Stomach smooth muscle (tissue), 2 donors: ENCODE measurements around the gene FGD3.
"Not testable (repeated sequence)": the region's sequence is repeated elsewhere in the genome, so short reads cannot be mapped to it uniquely, and the experiment has no call there.

Experiments
- H3K27ac ChIP-seq: one replicate; pipeline ENCODE4 v1.7.0; 2013; ENCODE audit warnings: mild to moderate bottlenecking, low read length, inconsistent platforms
- H3K27me3 ChIP-seq, 2 donors: one replicate each; pipeline ENCODE4 v1.7.0; 2013; ENCODE audit warnings: low read length in 2 of 2; ENCODE audit not compliant: insufficient read depth in 2 of 2, control insufficient read depth in 1 of 2
- H3K36me3 ChIP-seq, 2 donors: one replicate each; pipeline ENCODE4 v1.7.0; 2013; ENCODE audit warnings: low read length in 2 of 2; ENCODE audit not compliant: control insufficient read depth in 2 of 2, insufficient read depth in 2 of 2
- H3K4me1 ChIP-seq: one replicate; pipeline ENCODE4 v1.7.0; 2013; ENCODE audit warnings: low read length; ENCODE audit not compliant: control insufficient read depth, insufficient read depth
- H3K4me3 ChIP-seq, 2 donors: one replicate each; pipeline ENCODE4 v1.7.0; 2013; ENCODE audit warnings: low read length in 2 of 2
- H3K9ac ChIP-seq, 2 donors: one replicate each; pipeline ENCODE4 v1.7.0; 2013; ENCODE audit warnings: low read length in 2 of 2, mild to moderate bottlenecking in 1 of 2
- H3K9me3 ChIP-seq, 2 donors: one replicate each; pipeline ENCODE4 v1.7.0; 2013; ENCODE audit warnings: low read length in 2 of 2; ENCODE audit not compliant: control insufficient read depth in 2 of 2
- donor health status: healthy.
- donor health status: Pancreatic carcinoma.

The FGD3 gene

DNA sequence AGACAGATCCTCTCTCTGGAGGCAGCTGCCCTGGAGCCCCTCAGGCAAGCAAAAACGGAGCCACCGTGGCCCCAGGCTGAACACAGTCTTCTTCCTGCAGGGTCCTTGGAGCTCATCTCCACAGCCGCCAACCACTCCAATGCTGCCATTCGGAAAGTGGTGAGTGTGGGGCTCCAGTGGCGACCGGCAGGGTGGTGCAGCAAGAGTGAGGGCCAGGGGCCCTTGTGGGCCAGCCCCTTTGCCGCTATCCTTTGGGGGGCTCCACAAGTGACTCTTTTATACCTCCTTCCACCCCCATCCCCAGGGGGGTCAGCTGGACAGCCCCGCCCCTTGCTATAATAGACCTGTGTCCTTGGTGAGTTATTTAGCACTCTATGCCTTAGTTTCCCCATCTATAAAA, 63.8 kb downstream of the FGD3 start:
- Histone ChIP-seq H3K9me3 (no peaks in the 10 kb centered on the region), H3K4me1 (no peaks in the 10 kb centered on the region), H3K36me3 (no peaks in the 10 kb centered on the region), H3K9ac (no peak overlapping the region), H3K27ac (no peak overlapping the region), H3K4me3 (no peak overlapping the region), H3K27me3 (peaks cover 3% of the 10 kb centered on the region in 2 donors)

DNA sequence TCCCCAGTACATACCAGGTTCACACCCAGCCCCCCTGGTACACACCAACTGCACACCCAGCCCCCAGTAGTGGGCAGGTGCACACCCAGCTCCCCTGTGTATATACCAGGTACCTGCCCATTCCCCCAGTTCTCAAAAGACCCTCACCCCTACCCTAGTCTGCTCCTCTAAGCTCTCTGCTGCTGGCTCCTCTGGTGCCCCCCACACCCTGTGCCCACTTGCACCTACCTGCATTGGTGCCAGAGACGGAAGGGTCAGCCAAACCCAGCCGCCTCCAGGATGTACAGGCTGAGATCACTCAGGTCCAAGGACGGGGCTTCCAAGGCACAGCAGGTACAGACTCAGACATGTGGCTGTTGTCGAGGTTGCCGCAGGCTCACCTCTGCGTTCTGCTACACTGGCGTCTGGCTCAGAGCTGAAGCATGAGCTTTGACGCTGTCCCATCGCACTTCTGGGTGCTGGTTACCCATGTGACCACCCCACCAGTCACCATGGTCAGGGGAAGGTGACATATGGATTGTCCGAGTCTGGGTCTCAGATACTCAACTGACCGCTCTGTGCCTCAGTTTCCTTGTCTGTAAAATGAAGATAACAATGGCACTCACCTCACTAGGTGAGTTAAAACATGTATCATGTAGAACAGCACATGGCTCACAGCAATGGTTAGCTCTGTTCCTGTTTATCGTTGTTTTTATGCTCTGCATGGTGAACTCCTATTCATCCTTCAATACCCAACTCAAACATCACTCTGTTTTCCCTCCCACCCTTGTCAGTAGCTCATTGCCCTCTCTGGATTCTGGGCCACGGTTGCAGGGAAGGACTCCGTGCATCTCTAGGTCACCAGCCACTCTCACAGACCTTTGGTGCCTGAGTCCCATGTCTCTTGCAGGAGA, 65.9 kb downstream of the FGD3 start:
- H3K9me3 ChIP-seq: no peaks in the 10 kb centered on the region

DNA sequence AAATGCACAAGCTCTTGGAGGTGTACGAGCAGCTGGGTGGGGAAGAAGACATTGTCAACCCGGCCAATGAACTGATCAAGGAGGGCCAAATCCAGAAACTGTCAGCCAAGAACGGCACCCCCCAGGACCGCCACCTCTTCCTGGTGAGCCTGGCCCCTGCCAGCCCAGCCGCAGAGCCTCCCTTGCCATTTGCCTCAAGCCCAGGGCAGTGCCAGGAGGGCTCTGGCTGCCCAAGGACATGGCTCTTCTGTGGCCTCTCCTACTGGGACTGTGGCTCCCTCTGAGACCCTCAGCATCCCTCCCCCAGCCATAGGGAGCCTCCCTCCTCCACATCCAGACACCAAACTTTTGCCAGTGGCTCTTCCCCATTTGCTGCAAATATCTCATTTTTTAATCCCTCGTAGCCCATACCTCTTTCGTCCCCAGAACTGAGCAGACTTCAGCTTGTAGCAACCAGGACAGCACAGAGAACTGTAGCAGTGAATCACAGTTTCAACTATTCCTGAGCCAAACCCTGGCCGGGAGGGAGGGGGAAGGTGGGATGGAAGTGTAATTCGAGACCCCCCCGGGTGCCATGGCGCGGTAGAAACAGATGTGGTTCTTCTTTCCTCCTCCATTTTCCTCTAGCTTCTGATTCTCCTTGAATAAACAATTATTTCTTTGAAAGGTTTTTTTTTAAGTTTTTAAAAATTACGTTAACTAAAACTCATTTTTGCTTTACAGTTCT, 66.7 kb downstream of the FGD3 start:
- Histone ChIP-seq H3K36me3 (no peaks in the 10 kb centered on the region), H3K4me3 (no peak overlapping the region), H3K9ac (no peak overlapping the region), H3K4me1 (no peaks in the 10 kb centered on the region), H3K27me3 (peaks cover 3% of the 10 kb centered on the region in 2 donors), H3K27ac (no peak overlapping the region), H3K9me3 (no peaks in the 10 kb centered on the region)

More for the DNA sequence above, 65.9 kb downstream of the FGD3 start:
- Histone ChIP-seq H3K27ac (no peak overlapping the region), H3K4me3 (no peak overlapping the region), H3K27me3 (peaks cover 3% of the 10 kb centered on the region in 2 donors), H3K36me3 (no peaks in the 10 kb centered on the region), H3K9ac (no peak overlapping the region), H3K4me1 (no peaks in the 10 kb centered on the region)

DNA sequence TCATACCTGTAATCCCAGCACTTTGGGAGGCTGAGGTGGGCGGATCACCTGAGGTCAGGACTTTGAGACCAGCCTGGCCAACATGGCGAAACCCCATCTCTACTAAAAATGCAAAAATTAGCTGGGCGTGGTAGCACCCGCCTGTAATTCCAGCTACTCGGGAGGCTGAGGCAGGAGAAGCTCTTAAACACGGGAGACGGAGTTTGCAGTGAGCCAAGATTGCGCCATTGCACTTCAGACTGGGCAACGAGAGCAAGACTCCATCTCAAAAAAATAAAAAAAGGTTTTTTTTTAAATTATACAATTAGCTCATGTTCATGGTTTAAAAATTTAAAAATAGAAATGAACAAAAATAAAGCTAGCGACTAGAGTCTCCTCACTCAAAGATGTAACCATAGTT, 67.9 kb downstream of the FGD3 start:
- not testable (repeated sequence) for H3K27me3 ChIP-seq, H3K4me1 ChIP-seq, H3K9me3 ChIP-seq, H3K9ac ChIP-seq, H3K36me3 ChIP-seq, H3K27ac ChIP-seq, H3K4me3 ChIP-seq

DNA sequence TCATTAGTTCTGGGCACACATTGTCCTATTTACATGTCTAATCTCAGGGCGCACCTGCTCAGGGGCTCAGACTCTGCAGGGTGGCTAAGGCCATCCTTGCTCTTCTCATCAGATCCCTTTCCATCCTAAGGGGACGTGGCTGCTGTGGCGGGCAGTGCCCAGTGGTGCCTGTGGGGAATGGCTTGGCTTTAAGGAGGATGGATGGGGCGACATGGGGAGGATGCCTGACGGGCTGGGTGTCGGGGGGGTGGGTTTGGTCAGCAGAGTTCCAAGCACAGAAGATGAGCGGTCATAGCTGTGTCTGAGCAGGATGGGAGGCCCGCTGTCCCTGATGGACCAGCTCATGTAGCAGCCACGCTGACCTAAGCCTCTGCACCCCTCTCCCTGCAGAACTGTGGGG, 70.3 kb downstream of the FGD3 start:
- H3K27me3 ChIP-seq: peaks cover 3% of the 10 kb centered on the region in 2 donors
- H3K36me3 ChIP-seq: no peaks in the 10 kb centered on the region
- H3K4me1 ChIP-seq: no peaks in the 10 kb centered on the region
- no peaks in the 10 kb centered on the region for H3K9me3 ChIP-seq
- no peak overlapping the region for H3K4me3 ChIP-seq
- no peak overlapping the region for H3K9ac ChIP-seq
- H3K27ac ChIP-seq: no peak overlapping the region

DNA sequence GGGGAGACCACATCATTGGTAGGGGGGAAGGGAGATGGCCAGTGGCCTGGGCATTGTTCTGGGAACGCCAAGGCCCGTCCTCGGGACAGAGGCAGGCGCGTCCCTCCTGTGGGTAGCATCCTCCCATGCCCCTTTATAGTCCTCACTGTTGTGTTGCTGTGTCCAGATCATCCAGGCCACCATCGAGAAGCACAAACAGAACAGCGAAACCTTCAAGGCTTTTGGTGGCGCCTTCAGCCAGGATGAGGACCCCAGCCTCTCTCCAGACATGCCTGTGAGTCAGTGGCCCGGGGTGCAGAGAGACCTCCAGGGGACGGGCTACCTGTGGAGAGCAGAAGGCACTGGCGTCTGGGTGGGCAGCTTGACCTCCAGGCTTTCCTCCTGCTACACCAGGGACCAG, 72.8 kb downstream of the FGD3 start:
- no peaks in the 10 kb centered on the region for H3K36me3 ChIP-seq

DNA sequence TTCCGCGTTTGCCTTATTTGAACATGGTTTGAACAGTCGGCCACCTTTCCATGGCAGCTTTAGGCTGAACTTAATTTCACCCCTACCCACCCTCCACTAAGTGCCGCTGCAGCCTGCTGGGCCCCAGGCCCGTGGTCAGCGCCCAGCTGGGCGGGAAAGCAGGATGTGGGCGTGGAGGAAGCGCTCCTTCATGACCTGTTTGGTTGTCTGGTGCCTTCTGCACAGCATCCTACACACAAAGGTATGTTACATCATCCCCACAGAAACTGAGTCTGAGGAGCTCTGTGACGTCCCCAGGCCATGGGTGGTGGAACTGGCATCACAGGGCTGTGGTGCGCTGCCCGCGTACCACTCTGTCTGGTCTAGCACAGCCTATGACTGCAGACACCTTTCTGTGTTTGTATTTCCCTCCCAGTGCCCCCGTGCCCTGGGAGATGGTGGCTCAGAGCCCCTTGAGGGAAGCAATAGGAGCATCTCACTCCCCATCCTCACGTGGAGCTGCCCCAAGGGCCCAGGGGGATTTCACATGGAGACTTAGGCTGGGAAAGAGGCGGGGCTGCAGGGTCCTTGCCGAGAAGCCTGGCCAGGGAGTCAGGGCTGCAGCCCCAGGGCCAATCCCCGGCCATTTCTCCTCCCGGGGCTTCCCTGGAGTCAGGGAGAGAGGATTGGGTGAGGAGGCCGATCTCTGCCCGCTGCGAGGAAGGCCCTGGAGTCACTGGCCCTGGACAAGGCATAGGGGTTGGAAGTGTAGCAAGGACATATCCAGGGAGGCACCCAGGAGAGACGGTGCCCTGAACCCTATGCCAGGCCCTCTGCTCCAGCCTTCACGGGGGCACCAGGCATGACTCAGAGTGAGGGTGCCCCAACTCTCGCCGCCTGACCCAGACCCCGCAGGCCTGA, 73.7 kb downstream of the FGD3 start:
- H3K9ac ChIP-seq: no peak overlapping the region
- H3K36me3 ChIP-seq: no peaks in the 10 kb centered on the region
- no peaks in the 10 kb centered on the region for H3K4me1 ChIP-seq
- H3K9me3 ChIP-seq: no peaks in the 10 kb centered on the region
- no peak overlapping the region for H3K27ac ChIP-seq
- no peak overlapping the region for H3K4me3 ChIP-seq
- no peaks in the 10 kb centered on the region for H3K27me3 ChIP-seq

More for the DNA sequence above, 72.8 kb downstream of the FGD3 start:
- Histone ChIP-seq H3K9me3 (no peaks in the 10 kb centered on the region), H3K4me1 (no peaks in the 10 kb centered on the region), H3K27me3 (no peaks in the 10 kb centered on the region), H3K27ac (no peak overlapping the region), H3K9ac (no peak overlapping the region), H3K4me3 (no peak overlapping the region)

DNA sequence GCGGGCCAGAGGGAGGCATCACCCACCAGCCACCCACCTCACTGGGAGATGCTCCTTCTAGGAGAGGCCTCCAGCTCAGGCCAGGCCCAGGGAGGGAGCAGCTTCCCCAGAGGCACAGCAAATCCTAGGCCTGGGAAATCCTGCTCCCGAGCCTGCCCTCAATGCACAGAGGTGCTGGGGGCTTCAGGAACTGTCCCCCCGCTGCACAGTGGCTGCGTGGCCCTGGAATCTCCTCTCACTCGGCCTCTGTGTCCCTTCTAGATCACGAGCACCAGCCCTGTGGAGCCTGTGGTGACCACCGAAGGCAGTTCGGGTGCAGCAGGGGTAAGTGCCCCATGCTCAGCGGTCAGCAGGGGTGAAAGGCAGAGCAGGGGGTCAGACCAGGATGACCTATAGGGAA, 74.7 kb downstream of the FGD3 start:
- Histone ChIP-seq H3K4me3 (no peak overlapping the region), H3K36me3 (no peaks in the 10 kb centered on the region), H3K27me3 (no peaks in the 10 kb centered on the region), H3K27ac (no peak overlapping the region), H3K4me1 (no peaks in the 10 kb centered on the region), H3K9me3 (no peaks in the 10 kb centered on the region), H3K9ac (no peak overlapping the region)

DNA sequence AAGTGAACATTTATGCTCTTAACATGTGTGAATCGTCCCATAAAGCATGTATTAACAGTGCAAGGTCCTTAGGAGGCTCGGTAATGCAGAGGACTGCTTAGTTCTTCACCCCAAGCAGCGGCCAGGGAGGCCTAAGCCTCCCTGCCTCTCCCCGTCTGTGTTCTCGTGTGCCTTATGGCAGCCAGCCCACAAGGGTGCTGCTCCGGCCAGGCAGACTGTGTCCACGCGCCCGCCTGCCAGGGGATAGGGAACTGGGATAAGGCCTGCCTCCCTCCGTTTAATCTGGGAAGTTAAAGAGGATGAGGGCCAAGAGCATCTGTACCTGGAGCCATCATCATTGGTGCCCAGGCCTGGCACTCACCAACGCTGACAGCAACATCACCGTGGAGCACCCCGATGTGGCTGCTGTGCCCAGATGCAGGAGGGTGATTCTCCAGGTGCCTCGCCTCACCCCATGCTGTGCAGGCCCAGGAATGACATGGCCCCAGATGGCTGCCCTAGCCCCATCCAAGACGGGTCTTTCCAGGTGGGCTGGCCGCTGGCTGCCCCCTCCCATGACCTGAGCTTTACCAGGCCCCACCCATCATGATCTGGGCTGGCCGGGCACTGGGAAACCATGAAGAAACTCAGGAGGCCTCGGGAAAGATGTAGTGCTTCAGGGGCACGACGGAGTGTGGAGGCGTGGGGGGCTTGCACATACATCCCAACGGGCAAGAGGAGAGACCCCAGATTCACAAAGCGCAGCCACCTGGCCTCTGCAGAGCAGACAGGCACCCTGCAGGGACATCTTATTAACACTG, 75.6 kb downstream of the FGD3 start:
- no peaks in the 10 kb centered on the region for H3K27me3 ChIP-seq
- no peaks in the 10 kb centered on the region for H3K36me3 ChIP-seq
- no peaks in the 10 kb centered on the region for H3K9me3 ChIP-seq
- no peak overlapping the region for H3K27ac ChIP-seq
- no peak overlapping the region for H3K9ac ChIP-seq
- H3K4me3 ChIP-seq: no peak overlapping the region
- H3K4me1 ChIP-seq: no peaks in the 10 kb centered on the region

DNA sequence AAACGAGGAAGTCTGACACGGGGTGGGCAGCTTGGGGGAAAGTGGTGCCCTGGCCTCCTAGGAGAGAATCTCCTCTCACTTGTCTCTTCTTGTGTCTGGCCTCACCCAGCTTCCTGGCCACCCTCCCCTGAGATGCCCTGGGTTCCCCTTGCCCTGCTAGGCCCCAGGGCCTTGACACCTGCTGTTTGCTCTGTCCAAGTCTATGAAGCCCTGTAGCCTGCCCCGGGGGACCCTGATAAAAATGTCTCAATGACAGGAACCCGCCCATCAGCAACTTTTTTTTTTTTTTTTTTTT, 76.1 kb downstream of the FGD3 start:
- H3K9ac ChIP-seq: no peak overlapping the region
- H3K9me3 ChIP-seq: no peaks in the 10 kb centered on the region
- no peaks in the 10 kb centered on the region for H3K4me1 ChIP-seq
- no peaks in the 10 kb centered on the region for H3K27me3 ChIP-seq
- no peak overlapping the region for H3K27ac ChIP-seq
- no peak overlapping the region for H3K4me3 ChIP-seq
- no peaks in the 10 kb centered on the region for H3K36me3 ChIP-seq
